Measurements from ENCODE around the gene SERPINA4. TPM values are rescaled to one million over a fixed set of nuclear protein-coding genes. Genes with fewer than 3 reads are reported as not detected.

The SERPINA4 gene
- total RNA-seq, 4 donors from 2014 or later = not detected

GRCh38 chr14:94538070-94538740, 23.0 kb upstream of the SERPINA4 start:
- Histone ChIP-seq H3K27me3 (peaks cover 0 to 57% (median 0%) of the 10 kb centered on the region in 4 donors), H3K36me3 (no peaks in the 10 kb centered on the region), H3K4me3 (no peak overlapping the region), H3K27ac (replicated peaks in 1 of 4) (no peak overlapping the region), H3K9me3 (peaks cover 0 to 5% (median 0%) of the 10 kb centered on the region in 4 donors), H3K4me1 (no peaks in the 10 kb centered on the region)
- DNase-seq (ENCODE audit: extremely low spot score) = no peak
- TF ChIP-seq POLR2A (IDR thresholded peaks at IDR 0.05; ENCODE audit: low read depth) (no peak), EP300 (IDR thresholded peaks at IDR 0.05) (no peak), CTCF (IDR thresholded peaks at IDR 0.05) (no peak), POLR2AphosphoS5 (IDR thresholded peaks at IDR 0.05) (no peak)
- intact Hi-C loops (cut with DNase I) = no loop called here
- 75% methylated on average over 6 of the region's 6 CpGs for whole genome bisulfite sequencing

GRCh38 chr14:94539181-94539580, 22.1 kb upstream of the SERPINA4 start:
- intact Hi-C loops (cut with DNase I) = no loop called here
- H3K36me3 ChIP-seq = no peaks in the 10 kb centered on the region
- peaks cover 0 to 54% (median 0%) of the 10 kb centered on the region in 4 donors for H3K27me3 ChIP-seq
- no peaks in the 10 kb centered on the region for H3K4me1 ChIP-seq
- H3K27ac ChIP-seq (replicated peaks in 1 of 4) = no peak overlapping the region
- no peak for TF ChIP-seq EP300 (IDR thresholded peaks at IDR 0.05)
- TF ChIP-seq POLR2AphosphoS5 (IDR thresholded peaks at IDR 0.05) = no peak
- WGBS = 86% methylated on average over 7 of the region's 7 CpGs
- H3K9me3 ChIP-seq = no peaks in the 10 kb centered on the region
- DNase-seq (ENCODE audit: extremely low spot score) = no peak
- H3K4me3 ChIP-seq = no peak overlapping the region

GRCh38 chr14:94540031-94540794, 21.0 kb upstream of the SERPINA4 start:
- 33% methylated on average over 8 of the region's 13 CpGs for WGBS
- no peak for DNase-seq (ENCODE audit: extremely low spot score)
- Histone ChIP-seq H3K9me3 (no peaks in the 10 kb centered on the region), H3K36me3 (no peaks in the 10 kb centered on the region), H3K4me1 (no peaks in the 10 kb centered on the region), H3K27ac (replicated peaks in 1 of 4) (no peak overlapping the region), H3K4me3 (no peak overlapping the region), H3K27me3 (peaks cover 0 to 50% (median 1%) of the 10 kb centered on the region in 4 donors)
- TF ChIP-seq POLR2AphosphoS5 (IDR thresholded peaks at IDR 0.05) (no peak), CTCF (IDR thresholded peaks at IDR 0.05) (no peak), EP300 (IDR thresholded peaks at IDR 0.05) (no peak), POLR2A (IDR thresholded peaks at IDR 0.05; ENCODE audit: low read depth) (no peak)
- intact Hi-C loops (cut with DNase I) = no loop called here

GRCh38 chr14:94541234-94541975, 19.8 kb upstream of the SERPINA4 start:
- DNase-seq (ENCODE audit: extremely low spot score) = no peak
- peaks cover 0 to 51% (median 2%) of the 10 kb centered on the region in 4 donors for H3K27me3 ChIP-seq
- H3K27ac ChIP-seq (replicated peaks in 1 of 4) = no peak overlapping the region
- H3K9me3 ChIP-seq = peaks cover 0 to 2% (median 2%) of the 10 kb centered on the region in 4 donors
- no peak overlapping the region for H3K4me3 ChIP-seq
- no peaks in the 10 kb centered on the region for H3K36me3 ChIP-seq
- intact Hi-C loops (cut with DNase I) = no loop called here
- TF ChIP-seq POLR2A (IDR thresholded peaks at IDR 0.05; ENCODE audit: low read depth) = no peak
- no peak for TF ChIP-seq CTCF (IDR thresholded peaks at IDR 0.05)
- TF ChIP-seq EP300 (IDR thresholded peaks at IDR 0.05) = no peak
- no peak for TF ChIP-seq POLR2AphosphoS5 (IDR thresholded peaks at IDR 0.05)
- no peaks in the 10 kb centered on the region for H3K4me1 ChIP-seq
- 88% methylated on average over 9 of the region's 9 CpGs for WGBS

Measured in esophagus muscularis mucosa (tissue), 4 donors.